LNCaP clone FGC (cell line): ENCODE measurements around the gene FANCL.
"Not testable (repeated sequence)": the region's sequence is repeated elsewhere in the genome, so short reads cannot be mapped to it uniquely, and the experiment has no call there.

Source experiments
- DNase-seq: peaks from one replicate; pipeline ENCODE4 v3.0.0-alpha.2; 2011; ENCODE audit warnings: low read depth
- H3K4me3 ChIP-seq: 2 replicates; pipeline ENCODE4 v1.5.1; 2011; ENCODE audit warnings: mild to moderate bottlenecking, low read depth, low read length, control low read depth
- CTCF ChIP-seq: IDR thresholded peaks from 2 replicates; pipeline ENCODE4 v1.5.1; 2012; ENCODE audit warnings: mild to moderate bottlenecking; ENCODE audit not compliant: control insufficient read depth, insufficient read depth; ENCODE audit errors: extremely low read depth

FANCL gene

GRCh38 chr2:58240670-58241545 is at the start of gene FANCL:
FANCL (minus strand) TSS chr2:58241325; CDS start chr2:58241313, 12 bp downstream.
- DNase-seq, result peak; percentile 32
- H3K4me3 ChIP-seq, result peak within 1 kb of the TSS; percentile 71
- no peak for TF ChIP-seq CTCF

GRCh38 chr2:58289029-58289428 is 47.9 kb upstream of the FANCL start:
- DNase-seq, result no peak
- no peak overlapping the region for H3K4me3 ChIP-seq
- no peak for TF ChIP-seq CTCF

GRCh38 chr2:58283931-58284330 is 42.8 kb upstream of the FANCL start:
- DNase-seq, result no peak
- H3K4me3 ChIP-seq, result no peak overlapping the region
- TF ChIP-seq CTCF, result no peak

GRCh38 chr2:58275144-58275543 is 34.0 kb upstream of the FANCL start:
- DNase-seq, result not testable (repeated sequence)

GRCh38 chr2:58271826-58272225 is 30.7 kb upstream of the FANCL start:
- H3K4me3 ChIP-seq, result no peak overlapping the region
- no peak for DNase-seq
- no peak for TF ChIP-seq CTCF

More at GRCh38 chr2:58275144-58275543, 34.0 kb upstream of the FANCL start:
- H3K4me3 ChIP-seq, result not testable (repeated sequence)

DNA sequence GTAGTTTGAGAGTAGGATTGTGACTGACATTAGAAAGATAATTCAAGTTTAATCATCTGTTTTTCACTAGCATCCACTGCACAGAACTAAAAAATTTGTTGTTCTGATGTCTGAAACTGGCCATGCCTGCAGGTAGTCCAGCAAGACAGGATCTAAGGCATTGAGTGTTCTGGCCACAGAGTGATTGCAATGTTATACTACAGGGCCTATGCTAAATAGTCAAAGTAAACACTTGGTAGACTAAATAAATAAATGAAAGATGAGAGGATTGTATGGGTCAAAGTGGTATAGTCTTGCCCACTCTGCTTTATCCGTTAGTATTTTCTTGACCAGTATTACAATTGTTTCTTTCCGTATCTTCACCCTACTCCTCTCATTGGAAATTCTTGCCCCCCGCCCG is 27.6 kb upstream of the FANCL start:
- H3K4me3 ChIP-seq, result no peak overlapping the region

DNA sequence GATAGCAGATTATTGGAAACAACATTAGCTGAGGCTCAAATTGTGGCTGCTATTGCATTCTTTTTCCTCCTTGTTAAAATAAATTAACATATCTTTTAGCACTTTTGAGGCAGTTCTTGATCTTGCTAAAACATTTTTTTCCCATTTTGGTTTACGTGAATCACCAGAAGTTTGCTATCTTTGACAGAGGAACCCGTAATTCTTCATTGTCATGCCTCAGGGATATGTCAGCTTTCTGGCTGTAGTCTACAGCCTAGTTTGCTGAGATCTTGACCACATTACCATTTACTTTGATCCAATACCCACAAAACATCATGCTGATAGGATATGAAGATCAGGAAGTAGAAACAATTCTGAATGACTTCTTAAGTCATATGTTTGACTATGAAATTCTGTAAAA is 25.1 kb upstream of the FANCL start:
- no peak for DNase-seq
- H3K4me3 ChIP-seq, result no peak overlapping the region
- no peak for TF ChIP-seq CTCF

More for the DNA sequence above, 27.6 kb upstream of the FANCL start:
- no peak for DNase-seq
- no peak for TF ChIP-seq CTCF
